HUDEP-2 (cell line): Measurements from ENCODE around the gene VWCE.
"Not testable (repeated sequence)": the region's sequence is repeated elsewhere in the genome, so short reads cannot be mapped to it uniquely, and the experiment has no call there.

Experiments used
- DNase-seq, 76 experiments: peaks; one replicate each; lab custom pipeline; 2025; ENCODE audit not compliant: unreplicated experiment in 76 of 76; lab: John Stamatoyannopoulos, UW

The VWCE gene

GRCh38 chr11:61222047-61222446 is 73.1 kb downstream of the VWCE start, which contains the start of gene PGA4:
Gene PGA4, plus strand, starts transcription at chr11:61222347. Its CDS starts 54 bp downstream, at chr11:61222401.
- DNase-seq, result not testable (repeated sequence)

DNA sequence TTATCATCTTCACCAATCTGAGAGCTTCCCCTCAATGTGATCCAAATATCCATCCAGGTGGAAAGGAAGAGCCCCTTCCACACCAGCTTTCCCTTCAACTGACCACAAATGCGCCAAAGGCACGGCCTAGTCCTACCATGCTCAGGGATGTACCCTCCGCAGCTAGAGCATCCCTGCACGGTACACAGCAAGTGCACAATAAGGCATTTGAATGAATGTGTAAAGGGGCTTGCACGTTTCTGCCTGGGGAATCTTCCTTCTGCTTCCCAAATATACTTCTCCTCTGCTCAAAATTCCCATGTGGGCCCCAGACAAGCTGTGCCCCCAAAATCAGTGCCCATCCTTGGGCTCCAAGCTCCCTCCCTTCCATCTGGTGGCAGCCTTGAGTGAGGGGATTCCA is 76.1 kb downstream of the VWCE start:
- not testable (repeated sequence) for DNase-seq

DNA sequence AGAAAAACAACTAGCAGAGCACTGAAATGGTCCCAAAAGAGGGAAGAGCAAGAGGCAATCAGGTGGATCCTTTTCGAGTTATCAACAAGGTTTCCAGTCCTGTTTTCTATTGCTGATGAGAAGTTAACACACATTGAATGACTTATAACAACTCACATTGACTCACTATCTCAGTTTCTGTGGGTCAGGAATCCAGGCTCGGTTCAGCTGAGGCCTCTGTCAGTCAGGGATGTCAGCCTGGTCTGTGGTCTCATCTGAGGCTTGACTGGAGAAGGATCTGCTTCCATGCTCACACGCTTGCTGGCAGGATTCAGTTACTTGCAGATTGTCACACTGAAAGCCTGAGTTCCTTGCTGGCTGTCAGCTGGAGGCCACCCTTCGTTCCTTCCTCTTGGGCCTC is 76.8 kb downstream of the VWCE start:
- not testable (repeated sequence) for DNase-seq

DNA sequence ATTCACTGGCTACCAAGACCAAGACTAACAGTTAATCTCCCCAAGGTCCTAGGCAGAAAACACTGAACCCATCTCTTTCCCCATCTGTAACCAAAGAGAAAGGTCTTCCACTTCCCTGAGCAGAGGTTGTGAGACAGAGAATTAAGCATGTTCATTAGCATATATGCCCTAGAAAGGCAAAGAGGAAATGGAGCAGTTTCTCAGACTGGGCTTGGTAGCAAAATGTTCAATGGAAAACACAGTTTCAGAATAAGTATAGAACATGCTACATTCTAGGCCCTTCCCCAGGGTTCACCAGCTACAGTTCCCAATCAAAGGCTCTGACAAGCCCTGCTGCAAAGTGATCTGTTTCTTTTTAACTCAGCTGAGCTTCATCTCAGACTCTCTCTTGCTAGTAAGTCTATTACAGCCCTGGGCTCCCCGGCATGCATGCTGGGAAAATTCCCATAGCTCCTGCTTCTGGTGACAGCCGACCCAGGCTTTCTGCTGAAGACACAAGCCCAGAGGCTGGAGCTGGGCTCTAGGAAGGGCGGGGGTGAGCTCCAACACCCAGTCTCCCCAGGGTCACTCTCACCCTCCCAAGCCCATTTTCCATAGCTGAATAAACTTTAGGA is 81.3 kb downstream of the VWCE start:
- DNase-seq, result not testable (repeated sequence)

DNA sequence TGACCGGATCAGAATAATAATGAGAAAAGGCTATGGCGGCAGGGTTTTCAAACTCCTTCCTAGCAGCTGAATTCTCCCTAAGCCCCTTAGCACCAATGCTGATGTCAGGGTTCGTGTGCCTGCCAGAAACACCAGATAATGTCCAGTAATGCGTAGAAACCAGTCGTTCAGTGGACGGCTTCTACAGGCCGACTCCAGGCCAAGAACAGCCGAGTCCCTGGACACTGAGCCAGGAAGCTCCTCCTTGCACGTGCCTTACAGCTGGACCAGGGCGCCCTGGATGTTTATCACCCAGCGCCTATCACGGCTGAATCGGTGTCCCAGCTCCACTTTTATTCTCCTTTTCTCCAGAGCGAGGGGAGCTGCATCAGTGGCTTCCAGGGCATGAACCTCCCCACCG is 82.9 kb downstream of the VWCE start:
- not testable (repeated sequence) for DNase-seq

GRCh38 chr11:61211327-61211952 is 83.7 kb downstream of the VWCE start:
- DNase-seq, result not testable (repeated sequence)

DNA sequence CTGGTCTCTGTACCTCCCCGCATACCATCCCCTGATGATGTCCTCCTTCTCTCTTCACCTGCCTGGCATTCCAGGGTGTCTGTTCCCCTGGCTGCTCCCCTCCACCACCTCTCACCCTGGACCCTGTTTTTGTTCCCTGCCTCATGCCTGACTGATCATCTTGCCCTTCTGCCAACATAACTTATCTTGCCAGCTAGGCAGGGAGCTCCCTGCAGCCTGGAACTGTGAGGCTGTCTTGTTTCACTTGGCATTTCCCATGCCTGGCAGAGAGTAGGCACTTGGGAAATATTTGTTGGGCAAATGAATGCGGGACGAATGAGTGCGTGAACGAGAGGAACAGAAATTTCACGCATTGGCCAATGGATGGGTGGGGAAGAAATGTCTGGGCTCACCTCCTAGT is 84.5 kb downstream of the VWCE start:
- DNase-seq, result not testable (repeated sequence)
